K562 (cell line): ENCODE results near the gene PIP4K2A. TPM values are rescaled to one million over a fixed set of nuclear protein-coding genes. Genes with fewer than 3 reads are reported as not detected.

ENCODE experiments used
- ARID1B ChIP-seq: fragments of 450-650 bp; IDR thresholded peaks from 2 replicates; pipeline ENCODE4 v1.6.1; 2016; ENCODE audit warnings: antibody characterized with exemption, mild to moderate bottlenecking, inconsistent platforms
- C11orf30 ChIP-seq: fragments of 450-650 bp; IDR thresholded peaks from 2 replicates; pipeline ENCODE4 v1.6.1; 2016; ENCODE audit warnings: low read depth, mild to moderate bottlenecking
- CCNT2 ChIP-seq: IDR thresholded peaks from 2 replicates; pipeline ENCODE4 v1.6.1; 2011; ENCODE audit warnings: borderline replicate concordance, low read depth, mild to moderate bottlenecking, moderate library complexity, mixed read lengths, low read length; ENCODE audit not compliant: insufficient read length; ENCODE audit errors: extremely low read depth
- E2F3 ChIP-seq: fragments of 250-450 bp; sonication (Bioruptor Pico); IDR thresholded peaks from 2 replicates; pipeline ENCODE4 v1.4.0; 2020; ENCODE audit warnings: mild to moderate bottlenecking
- ELF4 ChIP-seq: fragments of 450-650 bp; formaldehyde crosslinking; IDR thresholded peaks from 2 replicates; pipeline ENCODE4 v1.4.0; 2022; ENCODE audit warnings: missing genetic modification characterization
- ESRRA ChIP-seq: fragments of 450-650 bp; IDR thresholded peaks from 2 replicates; pipeline ENCODE4 v1.6.1; 2014; ENCODE audit warnings: low read depth, mild to moderate bottlenecking, moderate library complexity, borderline replicate concordance
- FIP1L1 ChIP-seq: fragments of 200-400 bp; formaldehyde crosslinking; IDR thresholded peaks from 2 replicates; pipeline ENCODE4 v1.6.1; 2018; ENCODE audit warnings: mild to moderate bottlenecking, low read depth, low read length; ENCODE audit not compliant: poor library complexity, severe bottlenecking
- FOSL1 ChIP-seq: fragments of 200-800 bp; sonication (Bioruptor generic); conservative IDR thresholded peaks from 2 replicates; pipeline ENCODE4 v1.6.1; 2016; ENCODE audit warnings: missing genetic modification characterization, missing compliant biosample characterization
- GATAD2A ChIP-seq: fragments of 450-650 bp; IDR thresholded peaks from 2 replicates; pipeline ENCODE4 v1.6.1; 2017
- L3MBTL2 ChIP-seq: fragments of 450-650 bp; IDR thresholded peaks from 2 replicates; pipeline ENCODE4 v1.6.1; 2016; ENCODE audit warnings: mild to moderate bottlenecking, moderate library complexity
- LARP7 ChIP-seq: fragments of 450-650 bp; IDR thresholded peaks from 2 replicates; pipeline ENCODE4 v1.6.1; 2016
- MBD2 ChIP-seq: sonication (generic); IDR thresholded peaks from 2 replicates; pipeline ENCODE4 v1.6.1; 2016; ENCODE audit warnings: low read depth, borderline replicate concordance
- MCM7 ChIP-seq, 2 experiments: fragments of 450-650 bp; IDR thresholded peaks; 2 replicates each; pipeline ENCODE4 v1.6.1; 2016 to 2018
- MTA1 ChIP-seq: fragments of 450-650 bp; IDR thresholded peaks from 2 replicates; pipeline ENCODE4 v1.6.1; 2017; ENCODE audit warnings: borderline replicate concordance
- NCOA2 ChIP-seq, 2 experiments: fragments of 450-650 bp; IDR thresholded peaks; 2 replicates each; pipeline ENCODE4 v1.6.1; 2018; ENCODE audit warnings: mild to moderate bottlenecking in 2 of 2, moderate library complexity in 1 of 2; ENCODE audit not compliant: partially characterized antibody in 2 of 2
- NFE2 ChIP-seq: IDR thresholded peaks from 2 replicates; pipeline ENCODE4 v1.6.1; 2014; ENCODE audit warnings: antibody characterized with exemption, low read depth
- POU5F1 ChIP-seq: fragments of 150-350 bp; IDR thresholded peaks from 2 replicates; pipeline ENCODE4 v1.6.1; 2014; ENCODE audit warnings: borderline replicate concordance, low read length, low read depth, mild to moderate bottlenecking; ENCODE audit not compliant: partially characterized antibody
- SAFB ChIP-seq: fragments of 200-400 bp; formaldehyde crosslinking; IDR thresholded peaks from 2 replicates; pipeline ENCODE4 v1.6.1; 2017; ENCODE audit warnings: low read depth, low read length, borderline replicate concordance
- SAFB2 ChIP-seq: fragments of 200-400 bp; formaldehyde crosslinking; IDR thresholded peaks from 2 replicates; pipeline ENCODE4 v1.6.1; 2018; ENCODE audit warnings: borderline replicate concordance, low read length, low read depth, moderate library complexity; ENCODE audit not compliant: severe bottlenecking
- SETDB1 ChIP-seq: IDR thresholded peaks from one replicate; pipeline ENCODE4 v1.6.1; 2012; ENCODE audit warnings: low read length, control low read depth, inconsistent platforms
- THRAP3 ChIP-seq: fragments of 450-650 bp; IDR thresholded peaks from 2 replicates; pipeline ENCODE4 v1.6.1; 2016; ENCODE audit warnings: mild to moderate bottlenecking, inconsistent platforms, borderline replicate concordance
- polyA plus RNA-seq, 8 experiments: library from polyadenylated mRNA; depleted of rRNA in 4 of 8; stranded (reverse) in 5 of 8; unstranded in 3 of 8; fragments of >200 nt; fragmentation: Nextera tagmentation in 2 of 8; fragmentation: Illumina TruSeq in 1 of 8; extraction: Ambion mirVana in 2 of 8; extraction: Trizol in 1 of 8; gene quantifications; 2 replicates each; pipeline versions ENCODE4 v1.2.1 to v1.2.3, GENCODE V29; 2011 to 2014; ENCODE audit warnings: inconsistent platforms in 1 of 8, missing spikeins in 1 of 8
- total RNA-seq, 7 experiments: library from RNA; depleted of rRNA in 6 of 7; stranded (reverse); fragments of >200 nt in 6 of 7; fragmentation: Illumina TruSeq in 2 of 7; extraction: Trizol in 2 of 7; gene quantifications; 2 replicates each; pipeline versions ENCODE4 v1.2.1 to v1.2.3, GENCODE V29; 2011 to 2021; ENCODE audit warnings: low replicate concordance in 1 of 7
- TF ChIP-seq, protein P1 (sequence below): sonication (generic); formaldehyde crosslinking; IDR thresholded peaks from 2 replicates; pipeline ENCODE4 v1.8.0; 2022; ENCODE audit warnings: mild to moderate bottlenecking, missing genetic modification reagents
- TF ChIP-seq, protein P2 (sequence below): IDR thresholded peaks from 2 replicates; pipeline ENCODE4 v1.6.1; 2012; ENCODE audit warnings: low read depth, low read length, improper control_type of control experiment, borderline replicate concordance
- TF ChIP-seq, protein P3 (sequence below), 2 experiments: fragments of 450-650 bp in 1 of 2; sonication (generic) in 1 of 2; formaldehyde crosslinking in 1 of 2; IDR thresholded peaks in 1 of 2; conservative IDR thresholded peaks in 1 of 2; 2 replicates each; pipeline versions ENCODE4 v1.6.1 to v1.8.1; 2016 to 2023; ENCODE audit warnings: mild to moderate bottlenecking in 2 of 2, moderate library complexity in 2 of 2, inconsistent platforms in 1 of 2, missing genetic modification reagents in 1 of 2
- TF ChIP-seq, protein P4 (sequence below): IDR thresholded peaks from 2 replicates; pipeline ENCODE4 v1.6.1; 2011; ENCODE audit not compliant: insufficient read length; ENCODE audit errors: extremely low read depth

PIP4K2A gene
- total and polyA plus RNA-seq, 9 of the 15 experiments (the other 6 are each of a cell fraction or from before 2014, with no cell fraction given) = 35.6 to 117 (median 71.9) TPM

DNA sequence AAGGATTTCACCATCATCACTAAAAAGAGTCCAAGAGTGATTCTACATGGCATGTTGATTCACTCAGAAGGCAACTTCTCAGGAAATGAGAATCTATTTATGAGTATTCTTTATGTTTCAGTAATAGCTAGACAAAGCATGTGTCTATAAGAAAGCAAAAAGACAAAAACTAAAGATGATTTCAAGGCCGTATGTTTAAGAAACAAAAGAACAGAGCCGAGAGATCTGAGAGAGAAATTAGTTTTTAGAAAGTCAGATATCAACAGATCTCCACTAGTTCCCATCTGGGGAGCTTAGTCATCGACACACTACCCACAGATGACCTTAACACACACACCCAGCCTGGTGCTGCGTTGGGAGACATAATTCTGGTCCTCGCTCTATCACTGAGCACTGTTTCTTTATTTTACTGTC, 21.0 kb downstream of the PIP4K2A start (continued):
- TF ChIP-seq SETDB1 (no peak), C11orf30 (peak; percentile 59), ESRRA (peak; percentile 39), FIP1L1 (no peak), ARID1B (peak; percentile 78), L3MBTL2 (0 out of 2 replicates have a peak, but pooled peaks have one; percentile 30), SAFB (no peak), E2F3 (no peak), NFE2 (peak; percentile 86), MCM7 (IDR thresholded peaks at IDR 0.05) (no peak), FOSL1 (tag) (peak; percentile 94), SAFB2 (no peak), THRAP3 (no peak), CCNT2 (peak; percentile 19), GATAD2A (no peak), NCOA2 (IDR thresholded peaks at IDR 0.05; ENCODE audit: partially characterized antibody in 2 of 2) (no peak), ELF4 (no peak), MTA1 (no peak), LARP7 (no peak), MBD2 (no peak), POU5F1 (no peak)
- TF ChIP-seq, protein P1, sequence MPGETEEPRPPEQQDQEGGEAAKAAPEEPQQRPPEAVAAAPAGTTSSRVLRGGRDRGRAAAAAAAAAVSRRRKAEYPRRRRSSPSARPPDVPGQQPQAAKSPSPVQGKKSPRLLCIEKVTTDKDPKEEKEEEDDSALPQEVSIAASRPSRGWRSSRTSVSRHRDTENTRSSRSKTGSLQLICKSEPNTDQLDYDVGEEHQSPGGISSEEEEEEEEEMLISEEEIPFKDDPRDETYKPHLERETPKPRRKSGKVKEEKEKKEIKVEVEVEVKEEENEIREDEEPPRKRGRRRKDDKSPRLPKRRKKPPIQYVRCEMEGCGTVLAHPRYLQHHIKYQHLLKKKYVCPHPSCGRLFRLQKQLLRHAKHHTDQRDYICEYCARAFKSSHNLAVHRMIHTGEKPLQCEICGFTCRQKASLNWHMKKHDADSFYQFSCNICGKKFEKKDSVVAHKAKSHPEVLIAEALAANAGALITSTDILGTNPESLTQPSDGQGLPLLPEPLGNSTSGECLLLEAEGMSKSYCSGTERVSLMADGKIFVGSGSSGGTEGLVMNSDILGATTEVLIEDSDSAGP (CRISPR knock-in tag) = no peak
- TF ChIP-seq, protein P2, sequence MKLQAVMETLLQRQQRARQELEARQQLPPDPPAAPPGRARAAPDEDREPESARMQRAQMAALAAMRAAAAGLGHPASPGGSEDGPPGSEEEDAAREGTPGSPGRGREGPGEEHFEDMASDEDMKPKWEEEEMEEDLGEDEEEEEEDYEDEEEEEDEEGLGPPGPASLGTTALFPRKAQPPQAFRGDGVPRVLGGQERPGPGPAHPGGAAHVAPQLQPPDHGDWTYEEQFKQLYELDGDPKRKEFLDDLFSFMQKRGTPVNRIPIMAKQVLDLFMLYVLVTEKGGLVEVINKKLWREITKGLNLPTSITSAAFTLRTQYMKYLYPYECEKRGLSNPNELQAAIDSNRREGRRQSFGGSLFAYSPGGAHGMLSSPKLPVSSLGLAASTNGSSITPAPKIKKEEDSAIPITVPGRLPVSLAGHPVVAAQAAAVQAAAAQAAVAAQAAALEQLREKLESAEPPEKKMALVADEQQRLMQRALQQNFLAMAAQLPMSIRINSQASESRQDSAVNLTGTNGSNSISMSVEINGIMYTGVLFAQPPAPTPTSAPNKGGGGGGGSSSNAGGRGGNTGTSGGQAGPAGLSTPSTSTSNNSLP = peak; percentile 55; the same call in 1 of the 2 replicates
- TF ChIP-seq, protein P3, sequence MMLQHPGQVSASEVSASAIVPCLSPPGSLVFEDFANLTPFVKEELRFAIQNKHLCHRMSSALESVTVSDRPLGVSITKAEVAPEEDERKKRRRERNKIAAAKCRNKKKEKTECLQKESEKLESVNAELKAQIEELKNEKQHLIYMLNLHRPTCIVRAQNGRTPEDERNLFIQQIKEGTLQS (IDR thresholded peaks at IDR 0.05) = peak; percentile 82
- TF ChIP-seq, protein P3 (CRISPR knock-in tag; conservative IDR thresholded peaks at IDR 0.05) = no peak
- TF ChIP-seq, protein P4, sequence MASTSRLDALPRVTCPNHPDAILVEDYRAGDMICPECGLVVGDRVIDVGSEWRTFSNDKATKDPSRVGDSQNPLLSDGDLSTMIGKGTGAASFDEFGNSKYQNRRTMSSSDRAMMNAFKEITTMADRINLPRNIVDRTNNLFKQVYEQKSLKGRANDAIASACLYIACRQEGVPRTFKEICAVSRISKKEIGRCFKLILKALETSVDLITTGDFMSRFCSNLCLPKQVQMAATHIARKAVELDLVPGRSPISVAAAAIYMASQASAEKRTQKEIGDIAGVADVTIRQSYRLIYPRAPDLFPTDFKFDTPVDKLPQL = no peak
